ENCODE data around the gene ANKDD1A. TPM values are rescaled to one million over a fixed set of nuclear protein-coding genes. Genes with fewer than 3 reads are reported as not detected.

The ANKDD1A gene
- total RNA-seq: 1 to 10 TPM; 1.1 to 2.0 TPM
- long read RNA-seq: 0 reads

- intact Hi-C loops (cut with DNase I, micrococcal nuclease): no loop called here
- ATAC-seq (peak; percentile 88), DNase-seq (peak; percentile 57 to 58)
These were observed at the start of gene ANKDD1A for GRCh38 chr15:64911311-64912186. ANKDD1A (plus strand) TSS chr15:64911902; CDS start chr15:64911931, 29 bp downstream.

- intact Hi-C loops (cut with DNase I, micrococcal nuclease): no loop called here
These were observed 49.7 kb upstream of the ANKDD1A start for GRCh38 chr15:64861960-64862359.

GRCh38 chr15:64862408-64862807 lies 49.3 kb upstream of the ANKDD1A start:
- DNase-seq (no peak), ATAC-seq (no peak)
- intact Hi-C loops (cut with DNase I, micrococcal nuclease): no loop called here

More at GRCh38 chr15:64861960-64862359, 49.7 kb upstream of the ANKDD1A start:
- no peak for ATAC-seq
- DNase-seq: no peak

GRCh38 chr15:64864068-64864467 lies 47.6 kb upstream of the ANKDD1A start:
- ATAC-seq (no peak), DNase-seq (no peak)
- intact Hi-C loops (cut with DNase I, micrococcal nuclease): no loop called here

GRCh38 chr15:64865126-64865997 lies 46.3 kb upstream of the ANKDD1A start:
- ATAC-seq: no peak

GRCh38 chr15:64865998-64866520 lies 45.6 kb upstream of the ANKDD1A start:
- intact Hi-C loops (cut with DNase I, micrococcal nuclease): no loop called here
- DNase-seq (no peak), ATAC-seq (no peak)

More at GRCh38 chr15:64865126-64865997, 46.3 kb upstream of the ANKDD1A start:
- DNase-seq: no peak
- intact Hi-C loops (cut with DNase I, micrococcal nuclease): no loop called here

GRCh38 chr15:64869501-64869900 lies 42.2 kb upstream of the ANKDD1A start:
- DNase-seq (no peak), ATAC-seq (no peak)

GRCh38 chr15:64870353-64870752 lies 41.3 kb upstream of the ANKDD1A start:
- no peak for DNase-seq
- ATAC-seq: no peak
- intact Hi-C loops (cut with DNase I, micrococcal nuclease): no loop called here

More at GRCh38 chr15:64869501-64869900, 42.2 kb upstream of the ANKDD1A start:
- intact Hi-C loops (cut with DNase I, micrococcal nuclease): no loop called here

- intact Hi-C loops (cut with DNase I, micrococcal nuclease): no loop called here
- DNase-seq (no peak), ATAC-seq (no peak)
These were observed 36.0 kb upstream of the ANKDD1A start for GRCh38 chr15:64875641-64876223.

- intact Hi-C loops (cut with DNase I, micrococcal nuclease): no loop called here
- DNase-seq: peak; percentile 48 to 67
These were observed 34.3 kb upstream of the ANKDD1A start for GRCh38 chr15:64877435-64877834.

GRCh38 chr15:64878705-64879104 lies 33.0 kb upstream of the ANKDD1A start:
- DNase-seq (no peak), ATAC-seq (no peak)
- intact Hi-C loops (cut with DNase I, micrococcal nuclease): no loop called here

More at GRCh38 chr15:64877435-64877834, 34.3 kb upstream of the ANKDD1A start:
- peak; percentile 77 for ATAC-seq

GRCh38 chr15:64883100-64883581 lies 28.6 kb upstream of the ANKDD1A start:
- DNase-seq (no peak), ATAC-seq (peak; percentile 27)
- intact Hi-C loops (cut with DNase I, micrococcal nuclease): no loop called here

GRCh38 chr15:64883997-64884511 lies 27.6 kb upstream of the ANKDD1A start:
- ATAC-seq: peak; percentile 19
- intact Hi-C loops (cut with DNase I, micrococcal nuclease): no loop called here

GRCh38 chr15:64884679-64885078 lies 27.0 kb upstream of the ANKDD1A start:
- DNase-seq (no peak), ATAC-seq (no peak)
- intact Hi-C loops (cut with DNase I, micrococcal nuclease): no loop called here

More at GRCh38 chr15:64883997-64884511, 27.6 kb upstream of the ANKDD1A start:
- DNase-seq: peak; percentile 71 to 77

- intact Hi-C loops (cut with DNase I, micrococcal nuclease): no loop called here
- ATAC-seq: no peak
- DNase-seq: no peak
These were observed 23.4 kb upstream of the ANKDD1A start for GRCh38 chr15:64888336-64888735.

GRCh38 chr15:64891561-64891960 lies 20.1 kb upstream of the ANKDD1A start:
- intact Hi-C loops (cut with DNase I, micrococcal nuclease): no loop called here
- no peak for DNase-seq
- ATAC-seq: no peak

- DNase-seq (no peak), ATAC-seq (no peak)
- intact Hi-C loops (cut with DNase I, micrococcal nuclease): no loop called here
These were observed 18.8 kb upstream of the ANKDD1A start for GRCh38 chr15:64892847-64893403.
